Measurements from ENCODE around the gene CAPN9.

CAPN9 gene

DNA sequence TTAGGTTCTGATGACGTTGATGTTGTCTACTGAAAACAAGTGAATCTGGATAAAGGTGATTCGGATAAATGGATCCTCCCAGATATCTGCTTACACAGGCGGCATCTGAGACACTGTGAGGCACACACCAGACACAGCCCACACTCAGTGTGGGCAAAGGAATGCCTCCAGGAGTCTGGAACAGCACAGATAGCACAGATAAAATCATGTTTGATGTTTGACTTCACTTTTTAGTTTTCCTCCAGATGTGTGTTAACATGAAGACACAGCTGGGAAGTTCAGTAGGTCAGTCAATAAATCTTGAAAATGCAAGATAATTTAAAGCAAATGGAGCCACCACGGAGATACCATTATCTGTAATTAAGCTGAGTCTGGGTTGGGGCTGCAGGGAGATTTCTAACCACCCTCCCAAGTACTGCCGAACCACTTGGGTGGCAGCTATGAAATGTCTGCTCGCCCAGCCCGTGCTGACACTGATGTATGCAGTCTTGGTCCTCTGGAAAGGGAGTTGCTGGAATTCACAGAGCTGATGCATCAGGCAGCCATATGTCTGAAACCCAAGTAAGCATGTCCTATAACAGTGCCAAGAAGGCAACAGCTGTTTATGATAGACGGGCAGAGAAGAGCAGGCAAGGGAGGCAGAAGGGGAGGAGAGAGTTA, 11.7 kb downstream of the CAPN9 start:
- no peak for DNase-seq
- no peak for ATAC-seq (ENCODE audit: insufficient read depth, low read depth)
- H3K4me2 ChIP-seq (ENCODE audit: insufficient read depth, low read length): no peak overlapping the region
- H2AFZ ChIP-seq (ENCODE audit: low read depth, low read length): no peak overlapping the region
- H4K20me1 ChIP-seq (ENCODE audit: insufficient read depth, low read length): no peaks in the 10 kb centered on the region
- H3K27me3 ChIP-seq (ENCODE audit: insufficient read depth, low read length, poor library complexity): peaks cover 13% of the 10 kb centered on the region
- no peak overlapping the region for H3K9ac ChIP-seq (ENCODE audit: low read depth, low read length)
- peaks cover 3% of the 10 kb centered on the region; the same call in 1 of the 2 replicates for H3K4me1 ChIP-seq (ENCODE audit: insufficient read depth, low read length)
- H3K36me3 ChIP-seq (ENCODE audit: insufficient read depth, low read length): no peaks in the 10 kb centered on the region
- no peak overlapping the region for H3K4me3 ChIP-seq (ENCODE audit: low read depth in 1 of 2, low read length in 2 of 2)
- TF ChIP-seq, protein P1, sequence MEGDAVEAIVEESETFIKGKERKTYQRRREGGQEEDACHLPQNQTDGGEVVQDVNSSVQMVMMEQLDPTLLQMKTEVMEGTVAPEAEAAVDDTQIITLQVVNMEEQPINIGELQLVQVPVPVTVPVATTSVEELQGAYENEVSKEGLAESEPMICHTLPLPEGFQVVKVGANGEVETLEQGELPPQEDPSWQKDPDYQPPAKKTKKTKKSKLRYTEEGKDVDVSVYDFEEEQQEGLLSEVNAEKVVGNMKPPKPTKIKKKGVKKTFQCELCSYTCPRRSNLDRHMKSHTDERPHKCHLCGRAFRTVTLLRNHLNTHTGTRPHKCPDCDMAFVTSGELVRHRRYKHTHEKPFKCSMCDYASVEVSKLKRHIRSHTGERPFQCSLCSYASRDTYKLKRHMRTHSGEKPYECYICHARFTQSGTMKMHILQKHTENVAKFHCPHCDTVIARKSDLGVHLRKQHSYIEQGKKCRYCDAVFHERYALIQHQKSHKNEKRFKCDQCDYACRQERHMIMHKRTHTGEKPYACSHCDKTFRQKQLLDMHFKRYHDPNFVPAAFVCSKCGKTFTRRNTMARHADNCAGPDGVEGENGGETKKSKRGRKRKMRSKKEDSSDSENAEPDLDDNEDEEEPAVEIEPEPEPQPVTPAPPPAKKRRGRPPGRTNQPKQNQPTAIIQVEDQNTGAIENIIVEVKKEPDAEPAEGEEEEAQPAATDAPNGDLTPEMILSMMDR (IDR thresholded peaks at IDR 0.05; ENCODE audit: borderline replicate concordance, extremely low read depth, low read length, poor library complexity, severe bottlenecking): no peak
- TF ChIP-seq EZH2 (IDR thresholded peaks at IDR 0.05; ENCODE audit: borderline replicate concordance, low read depth, low read length, severe bottlenecking): no peak
- no peak overlapping the region for H3K27ac ChIP-seq (ENCODE audit: low read length)
- no peaks in the 10 kb centered on the region for H3K79me2 ChIP-seq (ENCODE audit: insufficient read depth, low read length)
- no peaks in the 10 kb centered on the region for H3K9me3 ChIP-seq (ENCODE audit: insufficient read depth, low read length, severe bottlenecking)

DNA sequence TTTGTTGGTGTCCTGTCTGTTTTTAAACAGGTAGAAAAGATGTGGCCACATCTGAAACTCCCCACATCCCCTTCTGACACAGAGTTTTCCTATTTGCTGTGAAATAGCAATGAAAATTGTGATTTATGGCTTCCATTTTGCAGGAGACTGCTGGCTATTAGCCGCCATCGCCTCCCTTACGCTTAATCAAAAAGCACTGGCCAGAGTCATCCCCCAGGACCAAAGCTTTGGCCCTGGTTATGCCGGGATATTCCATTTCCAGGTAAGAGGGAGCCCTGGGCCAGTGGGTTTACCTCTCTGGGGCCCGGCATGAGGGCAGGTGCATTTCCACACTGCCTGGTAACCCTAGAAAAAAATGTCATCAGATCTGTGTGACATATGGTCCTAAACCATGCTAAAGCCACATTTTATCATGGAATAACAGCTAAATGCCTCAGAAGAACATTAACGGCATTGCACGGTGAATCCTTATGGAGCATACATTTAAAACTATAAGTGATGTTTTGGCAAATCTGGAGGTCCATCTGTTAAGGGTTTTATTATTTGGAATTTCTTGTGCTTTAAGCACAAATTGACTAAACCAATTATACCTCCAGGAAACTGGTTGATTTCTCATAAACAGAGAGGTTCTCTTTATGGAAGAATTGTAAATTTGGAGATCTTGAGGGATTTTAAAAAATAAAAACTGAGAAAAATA, 12.3 kb downstream of the CAPN9 start:
- H3K36me3 ChIP-seq (ENCODE audit: insufficient read depth, low read length): no peaks in the 10 kb centered on the region
- no peak for ATAC-seq (ENCODE audit: insufficient read depth, low read depth)
- TF ChIP-seq, protein P1 (IDR thresholded peaks at IDR 0.05; ENCODE audit: borderline replicate concordance, extremely low read depth, low read length, poor library complexity, severe bottlenecking): no peak
- TF ChIP-seq EZH2 (IDR thresholded peaks at IDR 0.05; ENCODE audit: borderline replicate concordance, low read depth, low read length, severe bottlenecking): no peak

DNA sequence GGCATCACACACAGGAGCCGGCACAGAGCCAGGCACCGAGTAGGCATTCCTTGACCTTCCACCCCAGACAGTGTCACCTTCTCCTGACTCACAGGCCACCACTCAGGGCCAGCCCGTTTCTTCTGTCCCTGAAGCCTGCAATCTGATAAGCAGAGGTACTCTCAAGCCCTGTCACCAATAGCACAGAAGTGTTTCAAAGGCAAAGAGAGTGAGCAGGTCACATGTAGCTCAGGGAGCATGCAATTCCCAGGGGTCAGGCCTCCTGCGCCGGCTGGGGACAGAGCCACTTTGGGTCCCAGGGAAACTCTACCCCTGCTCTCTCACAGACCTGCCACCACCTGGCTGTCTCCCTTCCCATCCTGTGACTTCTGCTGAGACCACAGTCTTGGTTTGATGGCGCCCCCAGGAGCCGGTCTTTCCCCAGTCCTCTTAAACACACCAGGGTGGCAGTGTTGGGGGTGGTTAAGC, 13.2 kb downstream of the CAPN9 start:
- H3K27me3 ChIP-seq (ENCODE audit: insufficient read depth, low read length, poor library complexity): peaks cover 13% of the 10 kb centered on the region
- TF ChIP-seq EZH2 (IDR thresholded peaks at IDR 0.05; ENCODE audit: borderline replicate concordance, low read depth, low read length, severe bottlenecking): no peak
- TF ChIP-seq, protein P1 (IDR thresholded peaks at IDR 0.05; ENCODE audit: borderline replicate concordance, extremely low read depth, low read length, poor library complexity, severe bottlenecking): no peak
- ATAC-seq (ENCODE audit: insufficient read depth, low read depth): no peak

More for the DNA sequence above, 12.3 kb downstream of the CAPN9 start:
- Histone ChIP-seq H3K4me2 (ENCODE audit: insufficient read depth, low read length) (no peak overlapping the region), H4K20me1 (ENCODE audit: insufficient read depth, low read length) (no peaks in the 10 kb centered on the region), H3K9ac (ENCODE audit: low read depth, low read length) (no peak overlapping the region), H2AFZ (ENCODE audit: low read depth, low read length) (no peak overlapping the region), H3K27ac (ENCODE audit: low read length) (no peak overlapping the region), H3K4me3 (ENCODE audit: low read depth in 1 of 2, low read length in 2 of 2) (no peak overlapping the region), H3K4me1 (ENCODE audit: insufficient read depth, low read length) (no peaks in the 10 kb centered on the region), H3K79me2 (ENCODE audit: insufficient read depth, low read length) (no peaks in the 10 kb centered on the region), H3K9me3 (ENCODE audit: insufficient read depth, low read length, severe bottlenecking) (no peaks in the 10 kb centered on the region), H3K27me3 (ENCODE audit: insufficient read depth, low read length, poor library complexity) (peaks cover 13% of the 10 kb centered on the region)
- DNase-seq: no peak

More for the DNA sequence above, 13.2 kb downstream of the CAPN9 start:
- no peak overlapping the region for H2AFZ ChIP-seq (ENCODE audit: low read depth, low read length)
- DNase-seq: no peak
- H3K4me2 ChIP-seq (ENCODE audit: insufficient read depth, low read length): no peak overlapping the region
- no peak overlapping the region for H3K27ac ChIP-seq (ENCODE audit: low read length)
- H3K9me3 ChIP-seq (ENCODE audit: insufficient read depth, low read length, severe bottlenecking): no peaks in the 10 kb centered on the region
- H3K36me3 ChIP-seq (ENCODE audit: insufficient read depth, low read length): no peaks in the 10 kb centered on the region
- no peak overlapping the region for H3K9ac ChIP-seq (ENCODE audit: low read depth, low read length)
- H3K4me3 ChIP-seq (ENCODE audit: low read depth in 1 of 2, low read length in 2 of 2): no peak overlapping the region
- no peaks in the 10 kb centered on the region for H3K4me1 ChIP-seq (ENCODE audit: insufficient read depth, low read length)
- H4K20me1 ChIP-seq (ENCODE audit: insufficient read depth, low read length): no peaks in the 10 kb centered on the region
- H3K79me2 ChIP-seq (ENCODE audit: insufficient read depth, low read length): no peaks in the 10 kb centered on the region

Data from DND-41 (cell line).